GM23338 (cell line): Measurements from ENCODE around the gene ZNF536. TPM values are rescaled to one million over a fixed set of nuclear protein-coding genes. Genes with fewer than 3 reads are reported as not detected.

Experiments used
- ATAC-seq: fragments of 200-7000 bp; cut with Tn5 transposase; 3 replicates; pipeline ENCODE4 v1.9.1; 2020
- DNase-seq: peaks from one replicate; pipeline ENCODE4 v3.0.0-alpha.2; 2015; ENCODE audit warnings: low spot score
- H2AFZ ChIP-seq: fragments of 200-600 bp; sonication (generic); 2 replicates; pipeline ENCODE4 v1.8.0; 2016; ENCODE audit warnings: antibody characterized with exemption, mild to moderate bottlenecking, moderate library complexity
- H3F3A ChIP-seq: fragments of 200-600 bp; sonication (generic); replicated peaks from 2 replicates; pipeline ENCODE4 v1.8.0; 2017; ENCODE audit warnings: antibody characterized with exemption, mixed run types, low read depth
- H3K27ac ChIP-seq: fragments of 200-600 bp; sonication (generic); 2 replicates; pipeline ENCODE4 v1.6.1; 2016; ENCODE audit warnings: low read depth
- H3K27me3 ChIP-seq: fragments of 200-600 bp; sonication (generic); 2 replicates; pipeline ENCODE4 v1.8.0; 2016; ENCODE audit warnings: mild to moderate bottlenecking, mixed run types, moderate library complexity; ENCODE audit not compliant: insufficient read depth
- H3K36me3 ChIP-seq: fragments of 200-600 bp; sonication (generic); 2 replicates; pipeline ENCODE4 v1.8.0; 2016; ENCODE audit warnings: mild to moderate bottlenecking; ENCODE audit not compliant: insufficient read depth
- H3K4me1 ChIP-seq: fragments of 200-600 bp; sonication (generic); 2 replicates; pipeline ENCODE4 v1.8.0; 2016; ENCODE audit warnings: mild to moderate bottlenecking, moderate library complexity; ENCODE audit not compliant: insufficient read depth
- H3K4me2 ChIP-seq: fragments of 200-600 bp; sonication (generic); 2 replicates; pipeline ENCODE4 v1.7.1; 2017; ENCODE audit warnings: mixed run types
- H3K4me3 ChIP-seq: fragments of 200-600 bp; sonication (generic); 2 replicates; pipeline ENCODE4 v1.6.1; 2016; ENCODE audit warnings: mixed run types
- H3K79me2 ChIP-seq: fragments of 200-600 bp; sonication (generic); replicated peaks from 2 replicates; pipeline ENCODE4 v1.8.0; 2017; ENCODE audit warnings: mild to moderate bottlenecking; ENCODE audit not compliant: insufficient read depth
- H3K9me2 ChIP-seq: fragments of 200-600 bp; sonication (generic); 2 replicates; pipeline ENCODE4 v1.8.0; 2017; ENCODE audit not compliant: insufficient read depth
- H4K20me1 ChIP-seq: fragments of 200-600 bp; sonication (generic); replicated peaks from 2 replicates; pipeline ENCODE4 v1.8.0; 2017; ENCODE audit warnings: mild to moderate bottlenecking; ENCODE audit not compliant: insufficient read depth
- H3K27ac Mint-ChIP-seq: 2 replicates; pipeline ENCODE4 v1.8.0; 2020; ENCODE audit warnings: inconsistent platforms, mild to moderate bottlenecking, moderate library complexity, mixed read lengths
- H3K27me3 Mint-ChIP-seq: 3 replicates; pipeline ENCODE4 v1.8.0; 2022; ENCODE audit warnings: low read depth, mild to moderate bottlenecking, moderate library complexity, mixed read lengths, inconsistent platforms; ENCODE audit not compliant: insufficient read depth, poor library complexity
- H3K36me3 Mint-ChIP-seq: 3 replicates; pipeline ENCODE4 v1.8.0; 2021; ENCODE audit warnings: low read depth, mild to moderate bottlenecking, inconsistent platforms, moderate library complexity, mixed read lengths
- H3K4me1 Mint-ChIP-seq: 3 replicates; pipeline ENCODE4 v1.8.0; 2020; ENCODE audit warnings: mild to moderate bottlenecking, inconsistent platforms, mixed read lengths
- H3K4me3 Mint-ChIP-seq: 3 replicates; pipeline ENCODE4 v1.8.0; 2021; ENCODE audit warnings: moderate library complexity, mild to moderate bottlenecking, inconsistent platforms, mixed read lengths
- H3K9me3 Mint-ChIP-seq: 3 replicates; pipeline ENCODE4 v1.8.0; 2020; ENCODE audit warnings: moderate library complexity, mild to moderate bottlenecking, inconsistent platforms, mixed read lengths
- CREB1 ChIP-seq: fragments of 250-450 bp; sonication (Bioruptor Pico); IDR thresholded peaks from 2 replicates; pipeline ENCODE4 v1.5.0; 2020; ENCODE audit warnings: low read depth, mild to moderate bottlenecking, moderate library complexity
- ETS1 ChIP-seq: IDR thresholded peaks from 2 replicates; pipeline ENCODE4 v1.6.1; 2016; ENCODE audit warnings: antibody characterized with exemption
- EZH2 ChIP-seq: fragments of 200-600 bp; sonication (generic); IDR thresholded peaks from one replicate; pipeline ENCODE4 v1.8.0; 2017; ENCODE audit warnings: antibody characterized with exemption, mild to moderate bottlenecking, low read depth; ENCODE audit not compliant: unreplicated experiment
- JUNB ChIP-seq: IDR thresholded peaks from one replicate; pipeline ENCODE4 v1.6.1; 2016; ENCODE audit warnings: antibody characterized with exemption; ENCODE audit not compliant: unreplicated experiment
- NANOG ChIP-seq: IDR thresholded peaks from 2 replicates; pipeline ENCODE4 v1.6.1; 2016; ENCODE audit warnings: antibody characterized with exemption, borderline replicate concordance
- POLR2AphosphoS5 ChIP-seq: IDR thresholded peaks from 2 replicates; pipeline ENCODE4 v1.6.1; 2016; ENCODE audit warnings: antibody characterized with exemption, low read depth
- STAT1 ChIP-seq: IDR thresholded peaks from one replicate; pipeline ENCODE4 v1.6.1; 2016; ENCODE audit warnings: antibody characterized with exemption; ENCODE audit not compliant: unreplicated experiment
- ZNF114 ChIP-seq: fragments of 250-450 bp; sonication (Bioruptor Pico); IDR thresholded peaks from 2 replicates; pipeline ENCODE4 v1.5.0; 2020; ENCODE audit warnings: mild to moderate bottlenecking, moderate library complexity
- ZNF331 ChIP-seq: fragments of 250-450 bp; sonication (Bioruptor Pico); IDR thresholded peaks from 2 replicates; pipeline ENCODE4 v1.5.0; 2020; ENCODE audit warnings: low read depth, mild to moderate bottlenecking, moderate library complexity
- ZNF462 ChIP-seq: fragments of 250-450 bp; sonication (Bioruptor Pico); IDR thresholded peaks from 2 replicates; pipeline ENCODE4 v1.5.0; 2020; ENCODE audit warnings: mild to moderate bottlenecking, moderate library complexity
- polyA plus RNA-seq: library from polyadenylated mRNA; unstranded; fragments of >200 nt; fragmentation: Nextera tagmentation; extraction: Ambion mirVana; gene quantifications from 2 replicates; pipeline ENCODE4 v1.2.1, GENCODE V29; 2016
- total RNA-seq: library from RNA; depleted of rRNA; stranded (reverse); fragments of >200 nt; shearing (Covaris generic); gene quantifications from 2 replicates; pipeline ENCODE4 v1.2.3, GENCODE V29; 2014
- TF ChIP-seq, protein P1 (sequence below): IDR thresholded peaks from one replicate; pipeline ENCODE4 v1.6.1; 2018; ENCODE audit warnings: antibody characterized with exemption; ENCODE audit not compliant: unreplicated experiment
- TF ChIP-seq, protein P2 (sequence below), 2 experiments: fragments of 200-600 bp in 1 of 2; sonication (generic) in 1 of 2; conservative IDR thresholded peaks; 2 replicates each; pipeline versions ENCODE4 v1.5.1 to v1.6.1; 2016 to 2017; ENCODE audit warnings: antibody characterized with exemption in 2 of 2, low read depth in 2 of 2, mild to moderate bottlenecking in 2 of 2, moderate library complexity in 1 of 2

The ZNF536 gene
- total and polyA plus RNA-seq, 2 experiments from 2014 or later, result 0.07 TPM; not detected in 1

DNA sequence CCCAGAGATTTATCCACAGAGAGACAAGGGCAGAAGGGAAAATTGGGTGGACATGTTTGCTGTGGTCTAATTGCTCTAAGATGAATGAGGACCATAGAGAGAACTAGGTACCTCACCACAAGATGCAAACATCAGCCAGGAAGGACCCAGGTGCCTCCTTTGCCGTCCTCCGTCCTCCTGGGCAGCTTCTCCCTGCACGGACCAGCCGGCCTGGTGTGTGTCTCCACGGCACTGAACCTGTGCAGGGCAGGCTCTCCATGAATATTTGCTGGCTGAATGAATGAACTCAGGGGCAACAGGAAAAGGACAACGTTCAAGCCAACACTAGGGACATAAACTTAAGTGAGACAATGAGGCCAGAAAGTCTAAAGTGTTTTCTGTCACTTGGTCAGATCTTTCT lies 143.9 kb downstream of the ZNF536 start:
- no peaks in the 10 kb centered on the region for H3K4me1 ChIP-seq
- TF ChIP-seq, protein P1, sequence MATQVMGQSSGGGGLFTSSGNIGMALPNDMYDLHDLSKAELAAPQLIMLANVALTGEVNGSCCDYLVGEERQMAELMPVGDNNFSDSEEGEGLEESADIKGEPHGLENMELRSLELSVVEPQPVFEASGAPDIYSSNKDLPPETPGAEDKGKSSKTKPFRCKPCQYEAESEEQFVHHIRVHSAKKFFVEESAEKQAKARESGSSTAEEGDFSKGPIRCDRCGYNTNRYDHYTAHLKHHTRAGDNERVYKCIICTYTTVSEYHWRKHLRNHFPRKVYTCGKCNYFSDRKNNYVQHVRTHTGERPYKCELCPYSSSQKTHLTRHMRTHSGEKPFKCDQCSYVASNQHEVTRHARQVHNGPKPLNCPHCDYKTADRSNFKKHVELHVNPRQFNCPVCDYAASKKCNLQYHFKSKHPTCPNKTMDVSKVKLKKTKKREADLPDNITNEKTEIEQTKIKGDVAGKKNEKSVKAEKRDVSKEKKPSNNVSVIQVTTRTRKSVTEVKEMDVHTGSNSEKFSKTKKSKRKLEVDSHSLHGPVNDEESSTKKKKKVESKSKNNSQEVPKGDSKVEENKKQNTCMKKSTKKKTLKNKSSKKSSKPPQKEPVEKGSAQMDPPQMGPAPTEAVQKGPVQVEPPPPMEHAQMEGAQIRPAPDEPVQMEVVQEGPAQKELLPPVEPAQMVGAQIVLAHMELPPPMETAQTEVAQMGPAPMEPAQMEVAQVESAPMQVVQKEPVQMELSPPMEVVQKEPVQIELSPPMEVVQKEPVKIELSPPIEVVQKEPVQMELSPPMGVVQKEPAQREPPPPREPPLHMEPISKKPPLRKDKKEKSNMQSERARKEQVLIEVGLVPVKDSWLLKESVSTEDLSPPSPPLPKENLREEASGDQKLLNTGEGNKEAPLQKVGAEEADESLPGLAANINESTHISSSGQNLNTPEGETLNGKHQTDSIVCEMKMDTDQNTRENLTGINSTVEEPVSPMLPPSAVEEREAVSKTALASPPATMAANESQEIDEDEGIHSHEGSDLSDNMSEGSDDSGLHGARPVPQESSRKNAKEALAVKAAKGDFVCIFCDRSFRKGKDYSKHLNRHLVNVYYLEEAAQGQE, result no peak
- TF ChIP-seq, protein P2, sequence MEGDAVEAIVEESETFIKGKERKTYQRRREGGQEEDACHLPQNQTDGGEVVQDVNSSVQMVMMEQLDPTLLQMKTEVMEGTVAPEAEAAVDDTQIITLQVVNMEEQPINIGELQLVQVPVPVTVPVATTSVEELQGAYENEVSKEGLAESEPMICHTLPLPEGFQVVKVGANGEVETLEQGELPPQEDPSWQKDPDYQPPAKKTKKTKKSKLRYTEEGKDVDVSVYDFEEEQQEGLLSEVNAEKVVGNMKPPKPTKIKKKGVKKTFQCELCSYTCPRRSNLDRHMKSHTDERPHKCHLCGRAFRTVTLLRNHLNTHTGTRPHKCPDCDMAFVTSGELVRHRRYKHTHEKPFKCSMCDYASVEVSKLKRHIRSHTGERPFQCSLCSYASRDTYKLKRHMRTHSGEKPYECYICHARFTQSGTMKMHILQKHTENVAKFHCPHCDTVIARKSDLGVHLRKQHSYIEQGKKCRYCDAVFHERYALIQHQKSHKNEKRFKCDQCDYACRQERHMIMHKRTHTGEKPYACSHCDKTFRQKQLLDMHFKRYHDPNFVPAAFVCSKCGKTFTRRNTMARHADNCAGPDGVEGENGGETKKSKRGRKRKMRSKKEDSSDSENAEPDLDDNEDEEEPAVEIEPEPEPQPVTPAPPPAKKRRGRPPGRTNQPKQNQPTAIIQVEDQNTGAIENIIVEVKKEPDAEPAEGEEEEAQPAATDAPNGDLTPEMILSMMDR (conservative IDR thresholded peaks at IDR 0.05; ENCODE audit: low read depth in 2 of 2), result no peak
- TF ChIP-seq EZH2 (no peak), POLR2AphosphoS5 (no peak), ETS1 (no peak), JUNB (no peak), ZNF462 (CRISPR knock-in tag) (no peak), NANOG (no peak), CREB1 (CRISPR knock-in tag) (no peak), ZNF331 (CRISPR knock-in tag) (no peak), STAT1 (no peak), ZNF114 (no peak)
- Mint-ChIP-seq H3K27ac (no peak overlapping the region), H3K36me3 (no peaks in the 10 kb centered on the region), H3K27me3 (peaks cover 4% of the 10 kb centered on the region), H3K9me3 (no peaks in the 10 kb centered on the region), H3K4me1 (peaks cover 4% of the 10 kb centered on the region; the same call in 1 of the 3 replicates), H3K4me3 (no peak overlapping the region)
- no peaks in the 10 kb centered on the region for H3K79me2 ChIP-seq
- H3K9me2 ChIP-seq, result 0 out of 2 replicates have a peak, but pooled peaks cover 5% of the 10 kb centered on the region
- ATAC-seq (no peak), DNase-seq (no peak)
- no peak overlapping the region for H3K4me3 ChIP-seq
- no peaks in the 10 kb centered on the region for H4K20me1 ChIP-seq
- H3K36me3 ChIP-seq, result no peaks in the 10 kb centered on the region
- H2AFZ ChIP-seq, result no peak overlapping the region
- H3K4me2 ChIP-seq, result no peak overlapping the region
- H3F3A ChIP-seq, result no peaks in the 10 kb centered on the region
- no peak overlapping the region for H3K27ac ChIP-seq
- H3K27me3 ChIP-seq, result no peaks in the 10 kb centered on the region
